HCT116 (cell line): ENCODE data around the gene EHMT1.

Source experiments
- CTCF ChIP-seq, 3 experiments: fragments of 200-600 bp in 1 of 3; sonication (generic) in 1 of 3; IDR thresholded peaks in 2 of 3; conservative IDR thresholded peaks in 1 of 3; 2 replicates each; pipeline ENCODE4 v1.5.1; 2012 to 2017; ENCODE audit warnings: low read depth in 2 of 3, low read length in 2 of 3, antibody characterized with exemption in 1 of 3, borderline replicate concordance in 1 of 3, control low read depth in 1 of 3, mild to moderate bottlenecking in 1 of 3, mixed read lengths in 1 of 3, mixed run types in 1 of 3, moderate library complexity in 1 of 3; ENCODE audit not compliant: insufficient read depth in 1 of 3
- EZH2 ChIP-seq: fragments of 200-600 bp; sonication (generic); IDR thresholded peaks from 2 replicates; pipeline ENCODE4 v1.6.1; 2017; ENCODE audit warnings: antibody characterized with exemption, mixed run types
- FOSL1 ChIP-seq: IDR thresholded peaks from 2 replicates; pipeline ENCODE4 v1.6.1; 2012; ENCODE audit warnings: low read depth
- POLR2A ChIP-seq: IDR thresholded peaks from 2 replicates; pipeline ENCODE4 v1.7.0; 2011; ENCODE audit warnings: borderline replicate concordance; ENCODE audit not compliant: insufficient read depth, insufficient read length; ENCODE audit errors: extremely low read depth
- POLR2AphosphoS5 ChIP-seq: IDR thresholded peaks from 2 replicates; pipeline ENCODE4 v1.6.1; 2011; ENCODE audit warnings: mild to moderate bottlenecking, low read depth, low read length, moderate library complexity
- TCF7L2 ChIP-seq: IDR thresholded peaks from 2 replicates; pipeline ENCODE4 v1.7.0; 2011; ENCODE audit warnings: borderline replicate concordance, inconsistent platforms; ENCODE audit not compliant: insufficient read depth, insufficient read length; ENCODE audit errors: extremely low read depth
- YY1 ChIP-seq: IDR thresholded peaks from 2 replicates; pipeline ENCODE4 v1.6.1; 2011; ENCODE audit warnings: low read length, low read depth, moderate library complexity, mild to moderate bottlenecking; ENCODE audit not compliant: insufficient replicate concordance; ENCODE audit errors: extremely low read depth
- ZFX ChIP-seq: fragments of 450-650 bp; IDR thresholded peaks from 2 replicates; pipeline ENCODE4 v1.6.1; 2017

- TF ChIP-seq ZFX (no peak), CTCF (IDR thresholded peaks at IDR 0.05 in 2 of 3, conservative IDR thresholded peaks at IDR 0.05 in 1 of 3; ENCODE audit: borderline replicate concordance in 1 of 3, insufficient read depth in 1 of 3, low read depth in 2 of 3, low read length in 2 of 3) (no peak), EZH2 (no peak), YY1 (no peak), POLR2A (no peak), TCF7L2 (no peak), FOSL1 (no peak), POLR2AphosphoS5 (no peak)
These were observed 40.0 kb downstream of the EHMT1 start for GRCh38 chr9:137658781-137659180.
